Panc1 (cell line): ENCODE data around the gene GLG1. TPM values are rescaled to one million over a fixed set of nuclear protein-coding genes. Genes with fewer than 3 reads are reported as not detected.

Experiments used
- ATAC-seq: fragments of 200-7000 bp; cut with Tn5 transposase; 2 replicates; pipeline ENCODE4 v1.9.1; 2020; ENCODE audit warnings: mild to moderate bottlenecking, moderate library complexity
- BruUV-seq: library from RNA; stranded (reverse); fragments of 400-500 nt; replicated peaks from 2 replicates; lab custom pipeline; 2021; lab: Mats Ljungman, UMichigan
- CTCF ChIA-PET: fragments of 300-600 bp; sonication (Branson Sonifier 250); formaldehyde crosslinking; loops from one replicate; lab custom pipeline; 2022; ENCODE audit warnings: antibody characterized with exemption; lab: Charles Lee
- POLR2A ChIA-PET: fragments of 300-600 bp; sonication (Branson Sonifier 250); formaldehyde crosslinking; loops from one replicate; lab custom pipeline; 2022; ENCODE audit warnings: antibody characterized with exemption; lab: Charles Lee
- DNase-seq: peaks from one replicate; pipeline ENCODE4 v3.0.0-alpha.2; 2010; ENCODE audit warnings: low read depth, low spot score
- H3K27ac ChIP-seq: 2 replicates; pipeline ENCODE4 v1.5.1; 2011; ENCODE audit warnings: mild to moderate bottlenecking, low read length, inconsistent platforms
- H3K27me3 ChIP-seq: fragments of 200-500 bp; sonication (Bioruptor generic); 2 replicates; pipeline ENCODE4 v1.6.0; 2014; ENCODE audit warnings: low read length, inconsistent platforms; ENCODE audit not compliant: control insufficient read depth, insufficient read depth
- H3K36me3 ChIP-seq: fragments of 200-500 bp; sonication (Bioruptor generic); 2 replicates; pipeline ENCODE4 v1.5.1; 2014; ENCODE audit warnings: inconsistent platforms, mild to moderate bottlenecking, low read length, moderate library complexity; ENCODE audit not compliant: control insufficient read depth, insufficient read depth
- H3K4me1 ChIP-seq: 2 replicates; pipeline ENCODE4 v1.5.1; 2011; ENCODE audit warnings: inconsistent platforms, mild to moderate bottlenecking, low read length, moderate library complexity; ENCODE audit not compliant: control insufficient read depth, insufficient read depth
- H3K4me3 ChIP-seq, 2 experiments: 2 replicates each; pipeline ENCODE4 v1.5.1; 2011 to 2012; ENCODE audit warnings: low read depth in 2 of 2, low read length in 2 of 2, mild to moderate bottlenecking in 2 of 2, inconsistent platforms in 1 of 2, moderate library complexity in 1 of 2
- H3K9me3 ChIP-seq: fragments of 200-500 bp; sonication (Bioruptor generic); 2 replicates; pipeline ENCODE4 v1.5.1; 2014; ENCODE audit warnings: low read depth, mild to moderate bottlenecking, inconsistent platforms, low read length, moderate library complexity; ENCODE audit not compliant: control insufficient read depth, insufficient read depth
- CTCF ChIP-seq: fragments of 450-650 bp; IDR thresholded peaks from 2 replicates; pipeline ENCODE4 v1.5.1; 2017; ENCODE audit warnings: mild to moderate bottlenecking
- POLR2AphosphoS5 ChIP-seq: IDR thresholded peaks from 2 replicates; pipeline ENCODE4 v1.6.1; 2012; ENCODE audit warnings: mild to moderate bottlenecking, low read depth, low read length, moderate library complexity
- REST ChIP-seq, 2 experiments: IDR thresholded peaks; 2 replicates each; pipeline ENCODE4 v1.6.1; 2011 to 2012; ENCODE audit warnings: low read depth in 2 of 2, control low read depth in 1 of 2, low read length in 1 of 2, mild to moderate bottlenecking in 1 of 2, moderate library complexity in 1 of 2; ENCODE audit not compliant: insufficient read depth in 1 of 2
- SIN3A ChIP-seq: IDR thresholded peaks from 2 replicates; pipeline ENCODE4 v1.6.1; 2012; ENCODE audit warnings: low read depth, mild to moderate bottlenecking, low read length, moderate library complexity, borderline replicate concordance; ENCODE audit not compliant: insufficient read depth
- TCF7L2 ChIP-seq: IDR thresholded peaks from 2 replicates; pipeline ENCODE4 v1.6.1; 2011; ENCODE audit warnings: mild to moderate bottlenecking, low read depth, low read length, inconsistent platforms
- in situ Hi-C: cut with HindIII; loops from 2 replicates; pipeline ENCODE4 v1.10.0; 2016; ENCODE audit warnings: low sequenced_read_pairs, low pct_unique_long_range_greater_than_20kb
- intact Hi-C: fragments of 100-400 bp; cut with micrococcal nuclease; formaldehyde crosslinking; loops from one replicate; pipeline ENCODE4 v1.10.0; 2022; ENCODE audit not compliant: unreplicated experiment
- total RNA-seq: library from RNA; stranded (reverse); gene quantifications from one replicate; pipeline ENCODE4 v1.2.1, GENCODE V29; 2021; ENCODE audit not compliant: unreplicated experiment

Gene GLG1
- total RNA-seq, 1 experiment from 2014 or later = 75.9 TPM

GRCh38 chr16:74577882-74578366, 29.0 kb downstream of the GLG1 start:
- H3K27me3 ChIP-seq = no peaks in the 10 kb centered on the region
- H3K4me3 ChIP-seq = no peak overlapping the region
- TF ChIP-seq SIN3A = no peak
- TF ChIP-seq TCF7L2 = no peak
- no peak for TF ChIP-seq CTCF
- TF ChIP-seq POLR2AphosphoS5 = no peak
- TF ChIP-seq REST (IDR thresholded peaks at IDR 0.05; ENCODE audit: insufficient read depth in 1 of 2, low read depth in 2 of 2, low read length in 1 of 2) = no peak
- H3K36me3 ChIP-seq = no peaks in the 10 kb centered on the region
- no peaks in the 10 kb centered on the region for H3K9me3 ChIP-seq
- no TSS peak for BruUV-seq
- intact Hi-C loops = no loop called here
- H3K4me1 ChIP-seq = peaks cover 6% of the 10 kb centered on the region
- ChIA-PET POLR2A (no interaction called here), CTCF (no interaction called here)
- ATAC-seq (no peak), DNase-seq (no peak)
- in situ Hi-C loops = no loop called here
- no peak overlapping the region for H3K27ac ChIP-seq

- Histone ChIP-seq H3K9me3 (no peaks in the 10 kb centered on the region), H3K4me3 (no peak overlapping the region), H3K27me3 (no peaks in the 10 kb centered on the region), H3K27ac (no peak overlapping the region), H3K4me1 (peaks cover 6% of the 10 kb centered on the region), H3K36me3 (no peaks in the 10 kb centered on the region)
- ATAC-seq (no peak), DNase-seq (no peak)
- BruUV-seq = no TSS peak
- ChIA-PET CTCF (no interaction called here), POLR2A (no interaction called here)
- TF ChIP-seq POLR2AphosphoS5 (no peak), CTCF (no peak), REST (IDR thresholded peaks at IDR 0.05; ENCODE audit: insufficient read depth in 1 of 2, low read depth in 2 of 2, low read length in 1 of 2) (no peak), TCF7L2 (no peak), SIN3A (no peak)
- intact Hi-C loops (no loop called here), in situ Hi-C loops (no loop called here)
These were observed 30.9 kb downstream of the GLG1 start for GRCh38 chr16:74575807-74576643.
